K562 (cell line): ENCODE data around the gene CRADD. TPM values are rescaled to one million over a fixed set of nuclear protein-coding genes. Genes with fewer than 3 reads are reported as not detected.

ENCODE experiments used
- ATAC-seq: fragments of 200-7000 bp; cut with Tn5 transposase; 3 replicates; pipeline ENCODE4 v1.9.1; 2020; ENCODE audit warnings: moderate library complexity
- BruUV-seq: library from RNA; stranded (reverse); fragments of 400-500 nt; replicated peaks from 2 replicates; lab custom pipeline; 2021; lab: Mats Ljungman, UMichigan
- CTCF ChIA-PET: fragments of 300-600 bp; formaldehyde crosslinking; extraction: SDS; loops from one replicate; lab custom pipeline; 2021; ENCODE audit warnings: low intra/inter-chr PET ratio; lab: Yijun Ruan, JAX
- POLR2A ChIA-PET: fragments of 300-600, 350-650 bp; sonication (Branson Sonifier 250); formaldehyde crosslinking; extraction: SDS; loops from one replicate; lab custom pipeline; 2021; ENCODE audit warnings: antibody characterized with exemption, inconsistent platforms; lab: Yijun Ruan, JAX
- DNase-seq, 4 experiments: peaks; one replicate each; pipeline versions ENCODE4 v3.0.0 to v3.0.0-alpha.2; 2011 to 2018; ENCODE audit warnings: low spot score in 3 of 4, mixed read lengths in 3 of 4; ENCODE audit errors: extremely low read depth in 1 of 4
- FAIRE-seq: peaks from 2 replicates; lab custom pipeline; 2011; peaks lifted over from hg19 to GRCh38; lab: Jason Lieb, UNC
- H2AFZ ChIP-seq: 2 replicates; pipeline ENCODE4 v1.6.0; 2011; ENCODE audit warnings: low read depth, low read length, control low read depth, inconsistent platforms
- H3K27ac ChIP-seq: fragments of 200-600 bp; 3 replicates; pipeline ENCODE4 v1.8.0; 2011; ENCODE audit warnings: low read depth, mild to moderate bottlenecking, control low read depth, inconsistent platforms, low read length, moderate library complexity, mixed read lengths; ENCODE audit errors: extremely low read depth
- H3K27me3 ChIP-seq, 2 experiments: fragments of 300-600 bp in 1 of 2; 2 replicates in 1 of 2; 3 replicates in 1 of 2; pipeline versions ENCODE4 v1.6.0 to v1.8.0; 2011; ENCODE audit warnings: inconsistent platforms in 2 of 2, low read length in 2 of 2, mild to moderate bottlenecking in 1 of 2, mixed read lengths in 1 of 2, moderate library complexity in 1 of 2; ENCODE audit not compliant: control insufficient read depth in 2 of 2, insufficient read depth in 2 of 2
- H3K36me3 ChIP-seq: fragments of 300-600 bp; 3 replicates; pipeline ENCODE4 v1.8.0; 2011; ENCODE audit warnings: mild to moderate bottlenecking, low read length, inconsistent platforms; ENCODE audit not compliant: control insufficient read depth, insufficient read depth
- H3K4me1 ChIP-seq, 2 experiments: fragments of 200-600 bp in 1 of 2; replicated peaks in 1 of 2; 2 replicates in 1 of 2; 3 replicates in 1 of 2; pipeline versions ENCODE4 v1.5.1 to v1.8.0; 2011; ENCODE audit warnings: inconsistent platforms in 2 of 2, low read length in 2 of 2, mild to moderate bottlenecking in 1 of 2, mixed read lengths in 1 of 2, moderate library complexity in 1 of 2; ENCODE audit not compliant: control insufficient read depth in 2 of 2, insufficient read depth in 2 of 2
- H3K4me2 ChIP-seq: 2 replicates; pipeline ENCODE4 v1.6.1; 2011; ENCODE audit warnings: low read length, control low read depth, inconsistent platforms, mixed read lengths; ENCODE audit not compliant: insufficient read depth
- H3K4me3 ChIP-seq: fragments of 200-600 bp; sonication (generic), shearing (Covaris generic); 2 replicates; pipeline ENCODE4 v1.5.1; 2016; ENCODE audit warnings: control low read depth, inconsistent platforms
- H3K79me2 ChIP-seq: fragments of 200-600 bp; 3 replicates; pipeline ENCODE4 v1.8.0; 2011; ENCODE audit warnings: low read length, inconsistent platforms; ENCODE audit not compliant: control insufficient read depth, insufficient read depth
- H3K9ac ChIP-seq, 2 experiments: 2 replicates each; pipeline versions ENCODE4 v1.6.0 to v1.6.1; 2011; ENCODE audit warnings: low read depth in 2 of 2, low read length in 2 of 2, control low read depth in 1 of 2, inconsistent platforms in 1 of 2, mild to moderate bottlenecking in 1 of 2, mixed read lengths in 1 of 2; ENCODE audit not compliant: insufficient read depth in 1 of 2
- H3K9me1 ChIP-seq: one replicate; pipeline ENCODE4 v1.6.0; 2011; ENCODE audit warnings: inconsistent platforms, mild to moderate bottlenecking, low read length, moderate library complexity; ENCODE audit not compliant: control insufficient read depth, insufficient read depth
- H3K9me3 ChIP-seq: replicated peaks from 2 replicates; pipeline ENCODE4 v1.5.1; 2011; ENCODE audit warnings: low read depth, low read length, inconsistent platforms; ENCODE audit not compliant: control insufficient read depth, insufficient read depth
- H4K20me1 ChIP-seq: replicated peaks from 2 replicates; pipeline ENCODE4 v1.6.1; 2011; ENCODE audit warnings: low read length, inconsistent platforms, mixed read lengths; ENCODE audit not compliant: control insufficient read depth, insufficient read depth
- CEBPB ChIP-seq: fragments of 450-650 bp; IDR thresholded peaks from 2 replicates; pipeline ENCODE4 v1.6.1; 2016; ENCODE audit warnings: missing genetic modification characterization, missing compliant biosample characterization
- CEBPG ChIP-seq, 3 experiments: fragments of 200-800 bp in 1 of 3; sonication (Bioruptor generic) in 1 of 3; sonication (generic) in 1 of 3; formaldehyde crosslinking in 1 of 3; IDR thresholded peaks in 2 of 3; conservative IDR thresholded peaks in 1 of 3; 2 replicates each; pipeline versions ENCODE4 v1.6.1 to v1.8.0; 2016 to 2022; ENCODE audit warnings: missing compliant biosample characterization in 2 of 3, missing genetic modification characterization in 2 of 3, mild to moderate bottlenecking in 1 of 3, missing genetic modification reagents in 1 of 3
- CHAMP1 ChIP-seq: fragments of 450-650 bp; IDR thresholded peaks from 2 replicates; pipeline ENCODE4 v1.6.1; 2016; ENCODE audit warnings: mild to moderate bottlenecking
- DIDO1 ChIP-seq: fragments of 450-650 bp; IDR thresholded peaks from 2 replicates; pipeline ENCODE4 v1.6.1; 2016; ENCODE audit warnings: low read depth, missing biosample characterization, missing genetic modification characterization
- FOXA1 ChIP-seq: fragments of 450-650 bp; IDR thresholded peaks from 2 replicates; pipeline ENCODE4 v1.6.1; 2016; ENCODE audit warnings: mild to moderate bottlenecking, borderline replicate concordance
- FOXK2 ChIP-seq, 2 experiments: fragments of 450-650 bp; IDR thresholded peaks in 1 of 2; conservative IDR thresholded peaks in 1 of 2; 2 replicates each; pipeline ENCODE4 v1.6.1; 2016; ENCODE audit warnings: low read depth in 2 of 2, mild to moderate bottlenecking in 1 of 2
- HIVEP1 ChIP-seq: fragments of 250-450 bp; sonication (Bioruptor Pico); IDR thresholded peaks from 2 replicates; pipeline ENCODE4 v1.4.0; 2020; ENCODE audit warnings: mild to moderate bottlenecking
- HMG20B ChIP-seq: fragments of 250-450 bp; sonication (Bioruptor Pico); IDR thresholded peaks from 2 replicates; pipeline ENCODE4 v1.5.0; 2021; ENCODE audit warnings: mild to moderate bottlenecking
- HNRNPUL1 ChIP-seq: fragments of 200-400 bp; formaldehyde crosslinking; IDR thresholded peaks from 2 replicates; pipeline ENCODE4 v1.6.1; 2017; ENCODE audit warnings: low read length
- KLF6 ChIP-seq: fragments of 250-450 bp; sonication (Bioruptor Pico); IDR thresholded peaks from 2 replicates; pipeline ENCODE4 v1.4.0; 2020; ENCODE audit warnings: mild to moderate bottlenecking, moderate library complexity, borderline replicate concordance
- MNT ChIP-seq, 2 experiments: fragments of 450-650 bp; conservative IDR thresholded peaks; 2 replicates each; pipeline ENCODE4 v1.6.1; 2017; ENCODE audit warnings: mild to moderate bottlenecking in 2 of 2, moderate library complexity in 2 of 2
- NBN ChIP-seq: fragments of 450-650 bp; IDR thresholded peaks from 2 replicates; pipeline ENCODE4 v1.6.1; 2016; ENCODE audit warnings: low read depth, mild to moderate bottlenecking
- PATZ1 ChIP-seq: fragments of 250-450 bp; sonication (Bioruptor Pico); IDR thresholded peaks from 2 replicates; pipeline ENCODE4 v1.5.0; 2020; ENCODE audit warnings: mild to moderate bottlenecking, borderline replicate concordance
- WGBS: fragments of 100-300 bp; shearing (Covaris generic); methylation state at CpG from one replicate; pipeline ENCODE4 v1.1.6; 2016; ENCODE audit warnings: low coverage, mixed read lengths; ENCODE audit not compliant: insufficient coverage; ENCODE audit errors: missing lambda C conversion rate; 5-methylcytosine and 5-hydroxymethylcytosine counted together
- in situ Hi-C: fragments of 300-500 bp; cut with MboI; formaldehyde crosslinking; loops from 4 replicates; pipeline ENCODE4 v1.15.0; 2018; ENCODE audit warnings: inconsistent platforms, mixed read lengths
- intact Hi-C: fragments of 100-400 bp; cut with micrococcal nuclease; formaldehyde crosslinking; loops from 2 replicates; pipeline ENCODE4 v1.14.2; 2022
- polyA plus RNA-seq, 8 experiments: library from polyadenylated mRNA; depleted of rRNA in 4 of 8; stranded (reverse) in 5 of 8; unstranded in 3 of 8; fragments of >200 nt; fragmentation: Nextera tagmentation in 2 of 8; fragmentation: Illumina TruSeq in 1 of 8; extraction: Ambion mirVana in 2 of 8; extraction: Trizol in 1 of 8; gene quantifications; 2 replicates each; pipeline versions ENCODE4 v1.2.1 to v1.2.3, GENCODE V29; 2011 to 2014; ENCODE audit warnings: inconsistent platforms in 1 of 8, missing spikeins in 1 of 8
- total RNA-seq, 7 experiments: library from RNA; depleted of rRNA in 6 of 7; stranded (reverse); fragments of >200 nt in 6 of 7; fragmentation: Illumina TruSeq in 2 of 7; extraction: Trizol in 2 of 7; gene quantifications; 2 replicates each; pipeline versions ENCODE4 v1.2.1 to v1.2.3, GENCODE V29; 2011 to 2021; ENCODE audit warnings: low replicate concordance in 1 of 7

CRADD gene
- total and polyA plus RNA-seq, 9 of the 15 experiments (the other 6 are each of a cell fraction or from before 2014, with no cell fraction given) = 20.5 to 41.1 (median 25.9) TPM

GRCh38 chr12:93901739-93902138 lies 224.6 kb downstream of the CRADD start:
- TF ChIP-seq PATZ1 (CRISPR knock-in tag) (no peak), HNRNPUL1 (no peak), KLF6 (CRISPR knock-in tag) (no peak), HIVEP1 (CRISPR knock-in tag) (no peak), MNT (conservative IDR thresholded peaks at IDR 0.05) (no peak), CHAMP1 (no peak), NBN (no peak), FOXK2 (conservative IDR thresholded peaks at IDR 0.05 in 1 of 2, IDR thresholded peaks at IDR 0.05 in 1 of 2; ENCODE audit: low read depth in 2 of 2) (no peak), HMG20B (no peak), FOXA1 (no peak), DIDO1 (tag) (no peak), CEBPB (tag) (peak; percentile 79), CEBPG (CRISPR knock-in tag; IDR thresholded peaks at IDR 0.05) (peak; percentile 36; the same call in 1 of the 2 replicates), CEBPG (tag; conservative IDR thresholded peaks at IDR 0.05 in 1 of 2, IDR thresholded peaks at IDR 0.05 in 1 of 2) (0 out of 4 replicates have a peak, but pooled peaks of 1 of the 2 experiments have one; percentile 53)
- H3K4me1 ChIP-seq = peaks cover 7 to 10% of the 10 kb centered on the region in 2 experiments; a peak in 2 of 5 replicates
- H3K79me2 ChIP-seq = no peaks in the 10 kb centered on the region
- 32% methylated on average over 3 of the region's 3 CpGs for WGBS
- no peak overlapping the region for H3K27ac ChIP-seq
- H3K9me1 ChIP-seq = no peaks in the 10 kb centered on the region
- ChIA-PET POLR2A (no interaction called here), CTCF (no interaction called here)
- no peak overlapping the region for H3K4me2 ChIP-seq
- no peaks in the 10 kb centered on the region for H3K9me3 ChIP-seq
- in situ Hi-C loops = no loop called here
- H3K4me3 ChIP-seq = no peak overlapping the region
- H3K27me3 ChIP-seq = no peaks in the 10 kb centered on the region
- no peaks in the 10 kb centered on the region for H3K36me3 ChIP-seq
- no peak for ATAC-seq
- intact Hi-C loops = no loop called here
- no peak for FAIRE-seq
- DNase-seq = no peak
- no peak overlapping the region for H3K9ac ChIP-seq
- BruUV-seq = no TSS peak
- H4K20me1 ChIP-seq = no peaks in the 10 kb centered on the region
- no peak overlapping the region for H2AFZ ChIP-seq
